SK-N-MC (cell line): ENCODE data around the gene C5orf34.
"Not testable (repeated sequence)": the region's sequence is repeated elsewhere in the genome, so short reads cannot be mapped to it uniquely, and the experiment has no call there.

Experiments used
- EZH2 ChIP-seq: fragments of 200-600 bp; sonication (generic); IDR thresholded peaks from one replicate; pipeline ENCODE4 v1.6.1; 2017; ENCODE audit warnings: antibody characterized with exemption
- POLR2AphosphoS5 ChIP-seq: IDR thresholded peaks from 2 replicates; pipeline ENCODE4 v1.6.1; 2012; ENCODE audit warnings: mild to moderate bottlenecking, low read depth, low read length, borderline replicate concordance

DNA sequence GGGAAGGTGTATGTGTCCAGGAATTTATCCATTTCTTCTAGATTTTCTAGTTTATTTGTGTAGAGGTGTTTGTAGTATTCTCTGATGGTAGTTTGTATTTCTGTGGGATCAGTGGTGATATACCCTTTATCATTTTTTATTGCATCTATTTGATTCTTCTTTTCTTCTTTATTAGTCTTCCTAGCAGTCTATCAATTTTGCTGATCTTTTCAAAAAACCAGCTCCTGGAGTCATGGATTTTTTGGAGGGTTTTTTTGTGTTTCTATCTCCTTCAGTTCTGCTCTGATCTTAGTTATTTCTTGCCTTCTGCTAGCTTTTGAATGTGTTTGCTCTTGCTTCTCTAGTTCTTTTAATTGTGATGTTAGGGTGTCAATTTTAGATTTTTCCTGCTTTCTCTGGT, 73.4 kb downstream of the C5orf34 start:
- TF ChIP-seq EZH2, POLR2AphosphoS5: not testable (repeated sequence)
